ENCODE data around the gene GPC6. TPM values are rescaled to one million over a fixed set of nuclear protein-coding genes. Genes with fewer than 3 reads are reported as not detected.

The GPC6 gene
- total and polyA plus RNA-seq, 10 donors: 0.22 to 9.3 (median 4.5) TPM

- no peaks in the 10 kb centered on the region for H3K27me3 ChIP-seq (replicated peaks in 1 of 7)
- 72 to 87% (median 84%) methylated on average over 2 of the region's 2 CpGs for WGBS, 5 donors
- DNase-seq: no peak
- no peaks in the 10 kb centered on the region for H3K36me3 ChIP-seq
- intact Hi-C loops (cut with DNase I; ENCODE audit: low total_unique reads): no loop called here
- no peaks in the 10 kb centered on the region for H3K4me1 ChIP-seq
- H3K27ac ChIP-seq: no peak overlapping the region
- H3K9me3 ChIP-seq: no peaks in the 10 kb centered on the region
- no peak overlapping the region for H3K4me3 ChIP-seq
- TF ChIP-seq POLR2AphosphoS5 (IDR thresholded peaks at IDR 0.05) (no peak), CTCF (IDR thresholded peaks at IDR 0.05 in 8 of 11, conservative IDR thresholded peaks at IDR 0.05 in 3 of 11) (no peak), POLR2A (IDR thresholded peaks at IDR 0.05) (no peak)
Measured at GRCh38 chr13:94305033-94305432, 1078.4 kb downstream of the GPC6 start.

DNA sequence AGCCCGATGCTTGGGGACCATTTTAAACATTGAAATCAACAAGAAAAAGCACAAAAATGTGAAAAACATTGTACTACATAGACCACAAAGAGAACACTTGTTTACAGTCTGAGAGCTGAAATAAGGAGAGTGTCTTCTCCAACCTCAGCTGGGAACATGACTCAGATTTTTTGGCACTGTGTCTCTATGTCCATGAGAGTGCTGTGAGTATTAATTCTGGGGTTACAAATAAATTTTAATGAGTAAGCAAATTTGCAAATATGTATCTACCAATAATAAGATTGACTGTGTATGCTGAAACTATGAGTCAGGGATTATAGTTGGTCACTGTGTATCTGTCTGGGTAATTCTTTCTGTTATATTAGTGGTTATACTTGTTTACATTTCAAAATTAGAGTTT, 1078.9 kb downstream of the GPC6 start:
- Histone ChIP-seq H3K9me3 (no peaks in the 10 kb centered on the region), H3K4me1 (no peaks in the 10 kb centered on the region), H3K4me3 (no peak overlapping the region), H3K36me3 (no peaks in the 10 kb centered on the region), H3K27me3 (replicated peaks in 1 of 7) (no peaks in the 10 kb centered on the region), H3K27ac (no peak overlapping the region)
- intact Hi-C loops (cut with DNase I; ENCODE audit: low total_unique reads): no loop called here
- DNase-seq: no peak
- TF ChIP-seq POLR2AphosphoS5 (IDR thresholded peaks at IDR 0.05) (no peak), POLR2A (IDR thresholded peaks at IDR 0.05) (no peak), CTCF (IDR thresholded peaks at IDR 0.05 in 8 of 11, conservative IDR thresholded peaks at IDR 0.05 in 3 of 11) (no peak)
- 55 to 81% (median 76%) methylated on average over 1 of the region's 1 CpG for WGBS, 5 donors

DNA sequence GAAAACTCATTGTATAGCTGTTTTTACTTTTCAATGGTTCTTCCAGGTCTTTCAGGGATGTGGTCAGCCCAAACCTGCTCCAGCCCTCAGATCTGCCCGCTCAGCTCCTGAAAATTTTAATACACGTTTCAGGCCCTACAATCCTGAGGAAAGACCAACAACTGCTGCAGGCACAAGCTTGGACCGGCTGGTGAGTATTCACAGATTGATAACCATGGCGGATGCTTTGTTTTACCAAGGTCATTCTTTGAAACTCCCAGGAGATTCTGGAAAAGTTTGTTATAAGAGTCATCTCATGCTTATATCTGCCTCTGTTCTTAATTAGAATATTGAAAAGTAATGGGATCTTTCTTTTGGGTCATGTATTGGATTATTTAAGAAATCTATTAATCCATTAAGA, 1079.3 kb downstream of the GPC6 start:
- no peaks in the 10 kb centered on the region for H3K36me3 ChIP-seq
- no peak for DNase-seq
- no peak overlapping the region for H3K4me3 ChIP-seq
- WGBS, 5 donors: 76 to 89% (median 84%) methylated on average over 4 of the region's 4 CpGs
- peaks cover 0 to 4% (median 2%) of the 10 kb centered on the region in 6 donors for H3K4me1 ChIP-seq
- no peak overlapping the region for H3K27ac ChIP-seq
- H3K9me3 ChIP-seq: no peaks in the 10 kb centered on the region
- intact Hi-C loops (cut with DNase I; ENCODE audit: low total_unique reads): no loop called here
- TF ChIP-seq CTCF (IDR thresholded peaks at IDR 0.05 in 8 of 11, conservative IDR thresholded peaks at IDR 0.05 in 3 of 11) (no peak), POLR2A (IDR thresholded peaks at IDR 0.05) (no peak), POLR2AphosphoS5 (IDR thresholded peaks at IDR 0.05) (no peak)
- H3K27me3 ChIP-seq (replicated peaks in 1 of 7): no peaks in the 10 kb centered on the region

DNA sequence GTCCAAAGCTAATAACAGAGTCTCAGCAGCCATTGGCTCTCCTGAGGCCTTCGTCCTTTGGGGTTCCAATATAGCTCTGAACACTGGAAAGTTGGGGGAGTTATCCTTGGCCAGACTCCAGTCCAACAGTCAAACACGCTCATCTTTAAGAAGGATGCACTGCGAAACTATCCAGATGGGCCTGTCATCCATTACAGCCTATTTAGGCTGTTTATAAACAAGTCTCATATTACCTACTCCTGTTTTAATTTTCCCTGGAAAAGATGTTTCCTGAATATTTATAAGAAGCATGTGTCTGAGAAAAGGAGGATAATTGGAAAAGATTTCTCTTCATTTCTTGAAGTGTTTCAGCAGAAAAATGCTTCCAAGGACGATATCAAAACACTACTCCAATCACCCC, 1082.2 kb downstream of the GPC6 start:
- intact Hi-C loops (cut with DNase I; ENCODE audit: low total_unique reads): no loop called here
- WGBS, 5 donors: 79 to 91% (median 83%) methylated on average over 4 of the region's 4 CpGs
- Histone ChIP-seq H3K27me3 (replicated peaks in 1 of 7) (no peaks in the 10 kb centered on the region), H3K36me3 (no peaks in the 10 kb centered on the region), H3K9me3 (no peaks in the 10 kb centered on the region), H3K27ac (no peak overlapping the region), H3K4me3 (no peak overlapping the region), H3K4me1 (peaks cover 0 to 26% (median 7%) of the 10 kb centered on the region in 6 donors)
- TF ChIP-seq CTCF (IDR thresholded peaks at IDR 0.05 in 8 of 11, conservative IDR thresholded peaks at IDR 0.05 in 3 of 11) (no peak), POLR2AphosphoS5 (IDR thresholded peaks at IDR 0.05) (no peak), POLR2A (IDR thresholded peaks at IDR 0.05) (no peak)
- DNase-seq: no peak
